Superior temporal gyrus (tissue), 1 donor: ENCODE measurements around the gene GDPD4.

Experiments used
- DNase-seq: peaks from one replicate; pipeline ENCODE4 v3.0.0-alpha.2; 2016; ENCODE audit errors: extremely low spot score

The GDPD4 gene

DNA sequence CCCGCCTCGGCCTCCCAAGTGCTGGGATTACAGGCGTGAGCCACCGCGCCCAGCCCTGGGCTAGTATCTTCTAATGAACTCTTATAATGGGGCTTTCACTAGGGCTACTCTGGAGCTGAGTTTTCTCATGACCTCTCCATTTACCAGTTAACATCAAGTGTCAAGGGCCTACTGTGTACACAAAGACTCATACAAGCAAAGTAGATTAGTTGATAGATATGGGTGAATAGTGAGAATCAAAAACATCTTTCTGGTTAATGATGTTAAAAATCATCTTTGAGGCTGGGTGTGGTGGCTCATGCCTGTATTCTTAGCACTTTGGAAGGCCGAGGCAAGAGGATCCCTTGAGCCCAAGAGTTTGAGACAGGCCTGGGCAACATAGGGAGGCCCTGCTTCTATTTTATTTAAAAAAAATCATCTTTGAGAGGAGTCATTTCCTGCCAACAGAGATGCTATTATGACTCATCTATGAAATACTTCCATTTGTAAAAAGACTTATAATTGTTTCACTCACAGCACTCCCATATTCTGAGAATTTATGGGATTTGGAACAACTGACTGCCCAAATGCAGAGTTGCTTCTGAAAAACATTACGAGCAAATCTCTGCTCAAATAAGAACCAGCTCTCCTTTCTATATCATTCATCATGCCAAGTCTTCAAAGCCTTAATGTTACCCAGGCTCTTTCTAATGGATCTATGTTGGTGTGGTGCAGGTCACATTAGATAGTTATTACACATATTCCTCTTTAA, 57.0 kb downstream of the GDPD4 start:
- peak; percentile 24 for DNase-seq

DNA sequence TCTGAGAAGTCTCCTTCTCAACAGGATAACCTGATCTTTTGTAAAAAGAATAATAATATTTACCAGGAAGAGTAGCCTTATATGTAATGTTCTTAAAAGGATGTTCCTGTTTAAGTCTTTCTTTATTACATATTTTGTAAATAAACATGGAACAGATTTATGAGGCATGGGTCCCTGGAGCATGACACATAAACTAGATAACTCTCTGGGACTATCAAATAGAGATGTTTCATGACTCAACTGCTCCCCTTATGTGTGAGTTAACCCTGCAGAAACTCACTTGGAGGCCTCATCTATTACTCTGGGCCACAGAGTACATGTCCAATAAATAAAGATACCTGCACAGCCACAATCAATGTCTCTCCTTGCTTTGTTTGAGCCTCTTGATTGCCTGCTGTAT, 64.6 kb downstream of the GDPD4 start:
- no peak for DNase-seq

DNA sequence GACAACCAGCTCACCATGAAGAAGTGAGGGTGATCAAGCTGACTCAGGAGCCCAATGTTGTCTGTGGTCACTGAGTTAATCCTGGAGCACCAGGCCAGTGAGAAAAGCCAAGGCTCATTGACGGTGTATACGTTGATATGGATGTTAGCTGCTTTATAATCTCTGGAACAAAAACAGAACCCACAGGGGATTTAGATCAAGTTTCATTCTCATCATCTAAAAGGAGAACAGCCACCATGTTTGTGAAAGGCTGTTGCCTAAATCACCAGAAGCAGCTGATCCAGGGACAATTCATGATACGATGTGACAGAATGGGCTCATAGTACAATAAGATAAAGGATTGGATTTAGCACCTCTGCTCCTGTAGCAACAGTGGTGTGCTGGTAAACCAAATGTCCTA, 68.5 kb downstream of the GDPD4 start:
- no peak for DNase-seq

- no peak for DNase-seq
Observed at GRCh38 chr11:77232242-77232641, 69.2 kb downstream of the GDPD4 start.

DNA sequence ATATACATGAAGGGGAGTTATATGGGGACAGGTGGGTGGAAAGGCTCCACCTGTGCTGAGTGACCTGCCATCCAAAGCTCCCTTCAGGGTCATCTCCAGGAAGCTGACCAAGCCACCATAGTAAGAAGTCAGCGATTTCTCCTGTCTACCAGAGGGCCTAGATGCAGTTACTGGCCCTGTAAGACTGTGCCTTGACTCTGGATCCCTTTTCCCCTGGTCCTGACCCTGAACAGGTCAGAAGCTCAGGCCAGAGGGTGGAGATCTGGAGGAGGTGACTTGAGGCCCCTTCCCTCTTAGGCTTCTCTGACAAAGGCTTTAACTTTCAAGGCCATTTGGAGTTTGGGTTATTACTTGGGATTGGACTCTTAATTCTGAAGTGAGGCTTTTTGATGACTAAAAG, 69.7 kb downstream of the GDPD4 start:
- DNase-seq: no peak

GRCh38 chr11:77230878-77231605, 70.4 kb downstream of the GDPD4 start:
- DNase-seq: no peak

DNA sequence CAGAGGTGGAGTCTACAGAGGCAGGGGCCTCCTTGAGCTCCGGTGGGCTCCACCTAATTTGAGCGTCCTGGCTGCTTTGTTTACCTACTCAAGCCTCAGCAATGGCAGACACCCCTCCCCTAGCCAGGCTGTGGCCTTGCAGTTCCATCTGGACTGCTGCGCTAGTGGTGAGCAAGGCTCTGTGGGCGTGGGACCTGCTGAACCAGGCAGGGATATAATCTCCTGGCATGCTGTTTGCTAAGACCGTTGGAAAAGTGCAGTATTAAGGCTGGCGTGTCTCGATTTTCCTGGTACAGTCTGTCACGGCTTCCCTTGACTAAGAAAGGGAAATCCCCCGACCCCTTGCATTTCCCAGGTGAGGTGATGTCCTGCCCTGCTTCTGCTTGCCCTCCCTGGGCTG, 77.7 kb downstream of the GDPD4 start:
- DNase-seq: no peak

- DNase-seq: no peak
Observed at GRCh38 chr11:77217156-77217555, 84.3 kb downstream of the GDPD4 start.

GRCh38 chr11:77215106-77215505, 86.4 kb downstream of the GDPD4 start:
- DNase-seq: no peak

DNA sequence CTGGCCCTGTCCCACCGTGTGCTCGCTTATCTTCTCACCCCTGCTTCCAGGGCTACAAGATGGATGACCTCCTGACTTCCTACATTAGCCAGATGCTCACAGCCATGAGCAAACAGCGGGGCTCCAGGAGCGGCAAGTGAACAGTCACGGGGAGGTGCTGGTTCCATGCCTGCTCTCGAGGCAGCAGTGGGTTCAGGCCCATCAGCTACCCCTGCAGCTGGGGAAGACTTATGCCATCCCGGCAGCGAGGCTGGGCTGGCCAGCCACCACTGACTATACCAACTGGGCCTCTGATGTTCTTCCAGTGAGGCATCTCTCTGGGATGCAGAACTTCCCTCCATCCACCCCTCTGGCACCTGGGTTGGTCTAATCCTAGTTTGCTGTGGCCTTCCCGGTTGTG, 86.9 kb downstream of the GDPD4 start:
- no peak for DNase-seq

DNA sequence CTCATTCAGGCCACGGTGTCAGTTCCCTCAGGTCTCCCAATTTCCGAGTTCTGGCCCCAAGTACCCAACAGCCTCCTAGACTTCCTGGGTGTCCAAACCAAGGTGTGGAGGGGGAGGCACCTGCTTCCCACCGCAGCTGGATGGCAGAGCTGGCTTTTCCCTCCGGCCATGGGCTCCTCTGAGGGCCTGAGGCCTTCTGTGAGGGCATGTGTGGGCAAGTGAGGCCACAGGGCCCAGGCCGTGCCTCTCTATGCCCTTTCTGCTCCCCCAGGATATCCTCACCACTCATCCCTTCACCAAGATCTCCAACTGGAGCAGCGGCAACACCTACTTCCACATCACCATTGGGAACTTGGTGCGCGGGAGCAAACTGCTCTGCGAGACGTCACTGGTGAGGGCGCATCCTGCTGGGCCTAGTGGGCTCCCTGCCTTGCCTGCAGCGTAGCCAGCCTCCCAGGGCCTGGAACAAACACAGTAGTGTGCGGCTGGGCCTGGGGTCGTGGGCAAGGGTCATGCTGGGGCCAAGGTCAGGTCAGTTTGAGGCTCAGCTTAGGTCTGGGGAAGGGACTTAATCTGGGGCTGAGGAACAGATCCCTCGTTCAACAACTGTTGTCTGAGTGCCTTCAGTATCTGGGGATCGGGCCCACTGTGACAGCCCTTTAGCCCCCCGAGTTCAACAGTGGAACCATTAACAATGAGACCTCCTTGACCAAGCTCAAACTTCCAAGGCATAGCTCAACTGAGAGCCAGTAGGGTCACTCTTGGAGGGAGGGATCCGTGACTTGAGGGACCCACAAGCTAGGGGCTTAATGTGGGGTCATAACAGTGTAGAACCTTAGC, 87.7 kb downstream of the GDPD4 start:
- DNase-seq: no peak

GRCh38 chr11:77213029-77213579, 88.4 kb downstream of the GDPD4 start:
- DNase-seq: no peak

DNA sequence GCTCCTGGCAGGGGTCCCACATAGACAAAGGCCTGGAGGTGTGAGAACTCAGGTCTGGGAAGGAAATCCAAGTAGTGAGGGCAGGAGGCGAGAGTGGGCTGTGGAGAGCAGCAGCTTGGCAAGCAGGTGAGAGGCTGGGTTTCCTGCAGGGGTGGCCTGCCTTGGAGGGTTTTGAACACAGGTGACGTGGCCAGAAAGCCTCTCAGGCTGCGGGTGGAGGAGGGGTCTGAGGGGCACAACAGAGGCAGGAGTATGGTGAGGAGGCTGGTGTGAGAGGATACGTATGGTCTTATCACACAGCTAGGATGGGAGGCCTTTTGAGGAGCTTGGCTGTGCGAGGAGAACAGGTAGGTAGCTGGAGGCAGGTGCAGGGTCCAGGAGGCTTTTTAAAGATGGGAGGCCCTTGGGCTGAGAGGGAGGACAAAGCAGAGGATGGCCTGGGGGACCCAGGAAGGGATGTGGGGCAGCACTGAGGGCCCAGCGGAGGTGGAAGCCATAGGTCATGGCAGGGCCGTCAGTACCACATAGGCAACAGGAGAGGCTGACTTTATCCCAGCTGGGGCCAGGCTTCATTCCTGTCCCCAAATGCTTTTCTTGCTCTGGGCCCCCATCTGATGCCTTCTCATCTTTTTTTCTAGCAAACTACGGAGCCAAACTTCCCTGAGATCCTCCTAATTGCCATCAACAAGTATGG, 89.0 kb downstream of the GDPD4 start:
- no peak for DNase-seq

DNA sequence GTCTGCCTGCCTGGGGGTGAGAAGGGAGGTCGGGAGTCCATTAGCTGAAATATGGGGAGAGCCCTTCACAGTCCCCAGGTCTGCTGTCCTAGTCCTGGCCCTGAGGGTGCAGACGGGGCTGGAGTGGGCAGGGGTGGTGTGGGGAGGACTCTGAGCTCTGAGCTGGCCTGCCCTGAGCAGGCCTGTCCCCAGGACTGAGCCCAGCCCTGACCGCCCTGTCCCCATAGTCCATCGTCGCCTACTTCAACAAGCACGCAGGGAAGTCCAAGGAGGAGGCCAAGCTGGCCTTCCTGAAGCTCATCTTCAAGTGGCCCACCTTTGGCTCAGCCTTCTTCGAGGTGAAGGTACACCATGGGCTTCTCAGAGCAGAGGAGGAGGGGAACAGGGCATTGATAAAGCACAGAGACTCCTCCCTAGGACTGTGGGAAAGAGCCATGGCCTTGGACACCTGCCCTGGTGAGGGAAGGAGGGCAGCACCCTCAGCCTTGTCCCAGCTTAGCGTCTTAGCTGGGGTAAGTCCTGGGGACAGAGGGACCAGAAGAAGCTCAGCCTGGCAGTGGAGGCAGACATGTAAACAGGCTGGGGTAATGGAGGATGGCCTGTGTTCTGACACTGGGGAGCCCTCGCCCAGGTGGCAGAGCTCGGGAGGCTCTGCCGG, 89.8 kb downstream of the GDPD4 start:
- no peak for DNase-seq

DNA sequence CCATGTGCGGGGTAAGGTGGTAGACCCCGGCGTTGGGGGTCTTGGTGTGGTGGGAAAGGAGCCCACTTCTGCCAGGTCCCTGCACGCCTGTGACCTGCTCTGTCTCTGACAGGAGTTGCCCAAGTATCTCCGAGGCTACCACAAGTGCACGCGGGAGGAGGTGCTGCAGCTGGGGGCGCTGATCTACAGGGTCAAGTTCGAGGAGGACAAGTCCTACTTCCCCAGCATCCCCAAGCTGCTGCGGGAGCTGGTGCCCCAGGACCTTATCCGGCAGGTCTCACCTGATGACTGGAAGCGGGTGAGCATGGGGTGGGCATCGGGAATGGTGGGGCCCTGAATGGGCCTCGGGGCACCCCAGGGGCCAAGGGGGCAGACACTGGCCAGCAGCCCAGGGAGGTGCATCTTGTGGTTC, 90.4 kb downstream of the GDPD4 start:
- DNase-seq: no peak

DNA sequence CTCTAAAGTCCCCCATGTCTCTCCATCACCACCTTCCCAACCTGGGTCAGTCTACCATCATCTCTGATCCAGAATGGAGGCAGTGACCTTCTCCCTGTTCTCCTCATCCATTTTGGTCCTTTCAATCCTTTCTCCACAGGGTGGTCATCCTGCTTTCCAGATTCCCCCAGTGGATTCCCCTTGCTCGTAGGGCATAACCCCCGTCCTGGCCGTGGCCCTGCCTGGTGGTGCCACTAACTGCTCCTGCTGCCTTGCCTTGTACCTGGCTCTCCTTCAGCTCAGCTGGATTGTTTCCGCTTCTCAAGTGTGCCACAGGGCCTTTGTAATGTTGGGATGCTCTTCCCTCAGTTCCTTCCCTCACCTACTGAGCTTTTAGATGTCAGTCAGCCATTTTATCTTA, 91.8 kb downstream of the GDPD4 start:
- no peak for DNase-seq

GRCh38 chr11:77208535-77208934, 93.0 kb downstream of the GDPD4 start:
- no peak for DNase-seq

DNA sequence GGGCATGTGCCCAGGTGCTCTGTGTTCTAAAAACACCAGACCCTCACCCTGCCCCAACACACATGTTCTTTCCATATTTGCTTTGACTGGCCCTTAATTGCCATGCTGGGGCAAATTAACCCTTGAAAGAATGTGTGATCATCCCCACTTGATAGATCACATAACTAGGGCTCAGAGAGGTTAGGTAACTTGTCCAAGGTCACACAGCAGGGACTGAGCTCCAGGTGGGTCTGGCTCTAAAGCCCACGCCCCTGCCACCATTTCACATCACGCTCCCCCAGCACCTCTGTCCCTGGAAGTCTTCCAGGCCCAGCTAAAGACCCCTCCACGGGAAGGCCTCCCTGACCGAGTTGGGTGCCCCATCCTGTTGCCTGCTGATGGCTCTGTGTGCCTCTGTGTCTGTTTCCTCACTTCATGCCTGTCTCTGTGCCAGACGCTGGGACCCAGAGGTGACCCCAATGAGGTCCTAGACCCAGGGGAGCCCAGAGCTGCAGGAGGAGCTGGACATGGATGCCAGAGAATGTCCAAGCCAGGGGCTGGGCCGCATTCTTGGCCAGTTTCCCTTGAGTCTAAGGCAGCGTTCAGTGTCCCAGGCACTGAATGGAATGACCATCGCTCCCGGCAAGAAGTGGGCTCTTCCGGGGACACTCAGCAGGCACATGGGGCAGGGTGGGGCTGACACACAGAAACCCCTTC, 93.7 kb downstream of the GDPD4 start:
- no peak for DNase-seq

GRCh38 chr11:77207019-77207485, 94.4 kb downstream of the GDPD4 start:
- no peak for DNase-seq

DNA sequence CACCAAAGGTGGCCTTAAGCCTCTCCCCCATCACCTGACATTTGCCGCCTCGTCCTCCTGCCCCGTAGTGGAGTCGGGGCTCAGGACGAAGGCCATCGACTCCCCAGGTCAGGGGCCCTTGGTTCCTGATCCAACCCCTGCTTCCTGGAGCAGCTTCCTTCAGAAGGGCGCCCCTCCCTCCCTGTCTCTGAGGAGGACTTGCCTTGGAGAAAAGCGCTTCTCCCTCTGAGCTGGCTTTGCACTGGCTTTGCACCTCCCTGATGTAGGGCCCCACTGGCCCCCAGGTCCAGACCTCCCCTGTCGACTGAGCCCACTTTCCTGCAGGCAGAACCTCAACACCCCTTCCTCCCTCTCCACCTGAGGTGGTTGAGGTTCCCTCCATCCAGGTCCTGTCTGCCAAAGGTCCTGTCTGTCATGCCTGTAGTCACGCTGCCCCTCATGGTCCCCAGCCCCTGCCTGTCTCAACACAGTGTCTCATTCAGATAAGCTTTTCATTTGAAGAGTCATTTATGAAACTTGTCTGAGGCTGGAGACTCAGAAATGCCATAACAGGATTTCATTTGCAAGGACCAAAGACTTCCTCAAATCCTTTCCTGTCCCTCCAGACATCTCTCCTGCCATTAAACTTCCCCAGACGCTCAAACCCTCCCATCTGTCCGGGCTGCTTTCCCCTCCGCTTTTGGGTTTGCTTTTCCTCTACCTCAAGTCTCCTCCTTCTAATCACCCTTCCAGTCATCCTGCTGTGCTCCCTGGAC, 95.0 kb downstream of the GDPD4 start:
- DNase-seq: no peak
